ENCODE results near the gene ALOX12.
A peak's percentile ranks its signal among the peaks of the same experiment; 100 is the strongest.

Gene ALOX12

DNA sequence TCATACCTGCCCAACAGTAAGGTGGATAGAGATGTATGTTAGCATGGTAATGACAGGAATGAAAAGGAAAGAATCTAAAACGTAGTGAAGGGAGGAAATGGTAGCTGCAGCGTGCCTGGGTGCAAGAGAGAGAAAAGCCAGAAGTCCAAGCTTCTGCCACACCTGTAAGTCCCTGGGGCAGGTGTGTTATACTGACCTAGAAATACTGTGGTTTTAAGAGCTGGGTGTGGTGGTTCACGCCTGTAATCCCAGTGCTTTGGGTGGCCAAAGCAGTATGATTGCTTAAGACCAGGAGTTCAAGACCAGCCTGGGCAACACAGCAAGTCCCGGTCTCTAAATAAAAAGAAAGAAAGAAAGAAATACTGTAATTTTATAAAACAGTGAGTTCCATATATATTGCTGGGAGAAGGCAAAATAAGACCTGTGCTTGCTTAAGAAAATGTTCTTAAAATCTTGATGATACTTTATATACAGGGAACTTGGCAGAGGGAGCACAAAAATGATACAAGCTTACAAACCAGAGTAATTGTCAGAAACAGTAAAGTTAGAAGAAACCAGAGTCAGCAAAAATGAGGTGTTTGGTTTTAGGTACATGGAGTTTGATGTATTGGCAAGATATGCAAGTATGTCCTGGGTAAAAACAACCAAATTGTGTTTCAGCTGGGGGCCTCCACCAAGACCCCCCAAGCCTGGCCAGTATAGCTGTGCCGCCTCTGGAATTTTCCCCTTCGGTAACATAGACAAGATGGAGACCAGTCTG is 6.6 kb downstream of the ALOX12 start:
- no peak overlapping the region for H3K9ac ChIP-seq (ENCODE audit: low read depth, low read length, poor library complexity, severe bottlenecking)
- TF ChIP-seq, protein P1, sequence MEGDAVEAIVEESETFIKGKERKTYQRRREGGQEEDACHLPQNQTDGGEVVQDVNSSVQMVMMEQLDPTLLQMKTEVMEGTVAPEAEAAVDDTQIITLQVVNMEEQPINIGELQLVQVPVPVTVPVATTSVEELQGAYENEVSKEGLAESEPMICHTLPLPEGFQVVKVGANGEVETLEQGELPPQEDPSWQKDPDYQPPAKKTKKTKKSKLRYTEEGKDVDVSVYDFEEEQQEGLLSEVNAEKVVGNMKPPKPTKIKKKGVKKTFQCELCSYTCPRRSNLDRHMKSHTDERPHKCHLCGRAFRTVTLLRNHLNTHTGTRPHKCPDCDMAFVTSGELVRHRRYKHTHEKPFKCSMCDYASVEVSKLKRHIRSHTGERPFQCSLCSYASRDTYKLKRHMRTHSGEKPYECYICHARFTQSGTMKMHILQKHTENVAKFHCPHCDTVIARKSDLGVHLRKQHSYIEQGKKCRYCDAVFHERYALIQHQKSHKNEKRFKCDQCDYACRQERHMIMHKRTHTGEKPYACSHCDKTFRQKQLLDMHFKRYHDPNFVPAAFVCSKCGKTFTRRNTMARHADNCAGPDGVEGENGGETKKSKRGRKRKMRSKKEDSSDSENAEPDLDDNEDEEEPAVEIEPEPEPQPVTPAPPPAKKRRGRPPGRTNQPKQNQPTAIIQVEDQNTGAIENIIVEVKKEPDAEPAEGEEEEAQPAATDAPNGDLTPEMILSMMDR (conservative IDR thresholded peaks at IDR 0.05; ENCODE audit: low read length): no peak
- TF ChIP-seq EZH2phosphoT487 (IDR thresholded peaks at IDR 0.05; ENCODE audit: borderline replicate concordance): no peak
- H3K79me2 ChIP-seq (ENCODE audit: insufficient read depth, low read length): no peaks in the 10 kb centered on the region
- peaks cover 17% of the 10 kb centered on the region; the same call in 1 of the 2 replicates for H3K36me3 ChIP-seq (ENCODE audit: insufficient read depth, low read length)
- no peak overlapping the region for H2AFZ ChIP-seq (ENCODE audit: low read length)
- H4K20me1 ChIP-seq (ENCODE audit: insufficient read depth, low read length, poor library complexity, severe bottlenecking): peaks cover 9% of the 10 kb centered on the region
- H3K9me3 ChIP-seq (ENCODE audit: insufficient read depth, low read depth, low read length): no peaks in the 10 kb centered on the region
- H3K27me3 ChIP-seq (ENCODE audit: insufficient read depth, low read length, poor library complexity, severe bottlenecking): no peaks in the 10 kb centered on the region
- no peak overlapping the region for H3K4me3 ChIP-seq (ENCODE audit: low read length, poor library complexity, severe bottlenecking)
- no peaks in the 10 kb centered on the region for H3F3A ChIP-seq (ENCODE audit: low read depth)
- no peaks in the 10 kb centered on the region for H3K4me1 ChIP-seq (ENCODE audit: insufficient read depth, low read length, poor library complexity, severe bottlenecking)
- no peak overlapping the region for H3K4me2 ChIP-seq (ENCODE audit: low read depth, low read length, poor library complexity, severe bottlenecking)
- no peaks in the 10 kb centered on the region for H3K9me2 ChIP-seq (replicated peaks; ENCODE audit: low read depth, low read length)

DNA sequence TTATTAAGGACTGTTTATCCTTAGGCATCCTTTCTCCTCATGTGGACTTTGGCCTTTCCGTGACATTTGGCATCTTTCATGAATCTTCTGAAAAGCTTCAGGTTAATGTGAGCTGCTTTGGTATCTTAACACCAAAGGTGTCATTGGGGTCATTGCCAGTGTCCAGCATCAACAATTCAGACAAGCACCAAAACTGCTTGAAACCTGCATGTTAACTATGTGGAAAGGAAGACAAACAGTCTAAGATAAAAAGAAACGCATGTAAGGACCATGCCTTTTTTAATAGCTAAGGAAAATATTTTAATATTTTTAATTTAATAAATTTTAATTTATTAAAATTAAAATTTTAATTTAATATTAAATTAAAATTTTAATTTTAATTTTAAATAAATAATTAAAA is 7.9 kb downstream of the ALOX12 start:
- Histone ChIP-seq H3K4me1 (ENCODE audit: insufficient read depth, low read length, poor library complexity, severe bottlenecking) (no peaks in the 10 kb centered on the region), H3K27me3 (ENCODE audit: insufficient read depth, low read length, poor library complexity, severe bottlenecking) (no peaks in the 10 kb centered on the region), H4K20me1 (ENCODE audit: insufficient read depth, low read length, poor library complexity, severe bottlenecking) (peaks cover 9% of the 10 kb centered on the region), H3K4me3 (ENCODE audit: low read length, poor library complexity, severe bottlenecking) (no peak overlapping the region), H3F3A (ENCODE audit: low read depth) (no peaks in the 10 kb centered on the region), H3K9ac (ENCODE audit: low read depth, low read length, poor library complexity, severe bottlenecking) (no peak overlapping the region), H3K4me2 (ENCODE audit: low read depth, low read length, poor library complexity, severe bottlenecking) (no peak overlapping the region), H3K9me3 (ENCODE audit: insufficient read depth, low read depth, low read length) (no peaks in the 10 kb centered on the region), H2AFZ (ENCODE audit: low read length) (no peak overlapping the region), H3K9me2 (replicated peaks; ENCODE audit: low read depth, low read length) (no peaks in the 10 kb centered on the region), H3K79me2 (ENCODE audit: insufficient read depth, low read length) (no peaks in the 10 kb centered on the region), H3K36me3 (ENCODE audit: insufficient read depth, low read length) (peaks cover 16% of the 10 kb centered on the region; the same call in 1 of the 2 replicates)
- TF ChIP-seq, protein P1 (conservative IDR thresholded peaks at IDR 0.05; ENCODE audit: low read length): no peak
- TF ChIP-seq EZH2phosphoT487 (IDR thresholded peaks at IDR 0.05; ENCODE audit: borderline replicate concordance): no peak

DNA sequence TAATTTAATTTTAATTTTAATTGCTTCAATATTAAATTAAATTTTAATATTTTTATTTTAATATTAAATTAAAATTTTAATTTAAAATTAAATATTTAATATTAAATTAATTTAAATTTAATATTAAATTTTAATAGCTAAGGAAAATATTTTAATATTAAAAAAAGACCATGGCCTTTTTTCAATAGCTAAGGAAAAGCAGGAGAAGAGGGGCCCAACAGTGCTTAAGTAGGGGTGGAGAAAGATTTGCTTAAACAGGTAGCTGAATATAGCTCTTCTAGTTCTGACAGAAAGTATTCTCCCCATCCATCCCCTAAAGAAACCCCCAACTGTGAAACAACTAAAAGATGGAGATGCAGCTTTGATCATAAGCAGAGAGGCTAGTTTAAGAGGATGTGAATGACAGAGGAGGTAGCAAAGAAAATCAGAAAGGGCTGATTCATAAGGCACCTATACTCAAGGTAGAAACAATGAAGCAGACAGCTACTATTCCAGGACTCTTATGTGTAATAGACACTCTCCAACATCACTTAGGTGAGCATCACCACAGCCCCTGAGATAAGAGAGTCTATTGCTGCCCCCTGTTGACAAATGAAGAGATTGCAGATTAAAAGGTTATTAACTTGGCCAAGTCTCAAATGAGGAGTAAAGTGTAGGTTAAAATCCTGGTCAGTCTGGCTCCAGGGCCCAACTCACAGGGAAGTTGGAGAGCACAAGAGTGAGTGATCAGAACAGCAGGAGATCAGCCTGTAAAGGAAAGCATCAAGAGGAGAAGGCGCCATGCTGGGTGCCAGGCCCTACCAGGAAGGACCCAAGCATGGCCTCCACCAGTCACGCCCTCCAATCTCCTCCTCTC is 8.8 kb downstream of the ALOX12 start:
- no peak overlapping the region for H2AFZ ChIP-seq (ENCODE audit: low read length)
- H3F3A ChIP-seq (ENCODE audit: low read depth): no peaks in the 10 kb centered on the region
- no peak overlapping the region for H3K4me2 ChIP-seq (ENCODE audit: low read depth, low read length, poor library complexity, severe bottlenecking)
- no peaks in the 10 kb centered on the region for H3K27me3 ChIP-seq (ENCODE audit: insufficient read depth, low read length, poor library complexity, severe bottlenecking)
- no peak overlapping the region for H3K9ac ChIP-seq (ENCODE audit: low read depth, low read length, poor library complexity, severe bottlenecking)
- no peak overlapping the region for H3K4me3 ChIP-seq (ENCODE audit: low read length, poor library complexity, severe bottlenecking)
- no peaks in the 10 kb centered on the region for H3K9me2 ChIP-seq (replicated peaks; ENCODE audit: low read depth, low read length)
- TF ChIP-seq, protein P1 (conservative IDR thresholded peaks at IDR 0.05; ENCODE audit: low read length): peak; percentile 92
- no peak for TF ChIP-seq EZH2phosphoT487 (IDR thresholded peaks at IDR 0.05; ENCODE audit: borderline replicate concordance)
- H3K36me3 ChIP-seq (ENCODE audit: insufficient read depth, low read length): peaks cover 8% of the 10 kb centered on the region; the same call in 1 of the 2 replicates
- peaks cover 6% of the 10 kb centered on the region; the same call in 1 of the 2 replicates for H3K79me2 ChIP-seq (ENCODE audit: insufficient read depth, low read length)
- H3K9me3 ChIP-seq (ENCODE audit: insufficient read depth, low read depth, low read length): no peaks in the 10 kb centered on the region
- H3K4me1 ChIP-seq (ENCODE audit: insufficient read depth, low read length, poor library complexity, severe bottlenecking): peaks cover 3% of the 10 kb centered on the region
- H4K20me1 ChIP-seq (ENCODE audit: insufficient read depth, low read length, poor library complexity, severe bottlenecking): peaks cover 9% of the 10 kb centered on the region

Data from Loucy (cell line).